ENCODE results near the gene NES. TPM values are rescaled to one million over a fixed set of nuclear protein-coding genes. Genes with fewer than 3 reads are reported as not detected.

NES gene, protein sequence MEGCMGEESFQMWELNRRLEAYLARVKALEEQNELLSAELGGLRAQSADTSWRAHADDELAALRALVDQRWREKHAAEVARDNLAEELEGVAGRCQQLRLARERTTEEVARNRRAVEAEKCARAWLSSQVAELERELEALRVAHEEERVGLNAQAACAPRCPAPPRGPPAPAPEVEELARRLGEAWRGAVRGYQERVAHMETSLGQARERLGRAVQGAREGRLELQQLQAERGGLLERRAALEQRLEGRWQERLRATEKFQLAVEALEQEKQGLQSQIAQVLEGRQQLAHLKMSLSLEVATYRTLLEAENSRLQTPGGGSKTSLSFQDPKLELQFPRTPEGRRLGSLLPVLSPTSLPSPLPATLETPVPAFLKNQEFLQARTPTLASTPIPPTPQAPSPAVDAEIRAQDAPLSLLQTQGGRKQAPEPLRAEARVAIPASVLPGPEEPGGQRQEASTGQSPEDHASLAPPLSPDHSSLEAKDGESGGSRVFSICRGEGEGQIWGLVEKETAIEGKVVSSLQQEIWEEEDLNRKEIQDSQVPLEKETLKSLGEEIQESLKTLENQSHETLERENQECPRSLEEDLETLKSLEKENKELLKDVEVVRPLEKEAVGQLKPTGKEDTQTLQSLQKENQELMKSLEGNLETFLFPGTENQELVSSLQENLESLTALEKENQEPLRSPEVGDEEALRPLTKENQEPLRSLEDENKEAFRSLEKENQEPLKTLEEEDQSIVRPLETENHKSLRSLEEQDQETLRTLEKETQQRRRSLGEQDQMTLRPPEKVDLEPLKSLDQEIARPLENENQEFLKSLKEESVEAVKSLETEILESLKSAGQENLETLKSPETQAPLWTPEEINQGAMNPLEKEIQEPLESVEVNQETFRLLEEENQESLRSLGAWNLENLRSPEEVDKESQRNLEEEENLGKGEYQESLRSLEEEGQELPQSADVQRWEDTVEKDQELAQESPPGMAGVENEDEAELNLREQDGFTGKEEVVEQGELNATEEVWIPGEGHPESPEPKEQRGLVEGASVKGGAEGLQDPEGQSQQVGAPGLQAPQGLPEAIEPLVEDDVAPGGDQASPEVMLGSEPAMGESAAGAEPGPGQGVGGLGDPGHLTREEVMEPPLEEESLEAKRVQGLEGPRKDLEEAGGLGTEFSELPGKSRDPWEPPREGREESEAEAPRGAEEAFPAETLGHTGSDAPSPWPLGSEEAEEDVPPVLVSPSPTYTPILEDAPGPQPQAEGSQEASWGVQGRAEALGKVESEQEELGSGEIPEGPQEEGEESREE (N-terminal part only)
- total RNA-seq = under 1 TPM in 1 of 2 experiments, not detected in 1; 0.02 TPM

DNA sequence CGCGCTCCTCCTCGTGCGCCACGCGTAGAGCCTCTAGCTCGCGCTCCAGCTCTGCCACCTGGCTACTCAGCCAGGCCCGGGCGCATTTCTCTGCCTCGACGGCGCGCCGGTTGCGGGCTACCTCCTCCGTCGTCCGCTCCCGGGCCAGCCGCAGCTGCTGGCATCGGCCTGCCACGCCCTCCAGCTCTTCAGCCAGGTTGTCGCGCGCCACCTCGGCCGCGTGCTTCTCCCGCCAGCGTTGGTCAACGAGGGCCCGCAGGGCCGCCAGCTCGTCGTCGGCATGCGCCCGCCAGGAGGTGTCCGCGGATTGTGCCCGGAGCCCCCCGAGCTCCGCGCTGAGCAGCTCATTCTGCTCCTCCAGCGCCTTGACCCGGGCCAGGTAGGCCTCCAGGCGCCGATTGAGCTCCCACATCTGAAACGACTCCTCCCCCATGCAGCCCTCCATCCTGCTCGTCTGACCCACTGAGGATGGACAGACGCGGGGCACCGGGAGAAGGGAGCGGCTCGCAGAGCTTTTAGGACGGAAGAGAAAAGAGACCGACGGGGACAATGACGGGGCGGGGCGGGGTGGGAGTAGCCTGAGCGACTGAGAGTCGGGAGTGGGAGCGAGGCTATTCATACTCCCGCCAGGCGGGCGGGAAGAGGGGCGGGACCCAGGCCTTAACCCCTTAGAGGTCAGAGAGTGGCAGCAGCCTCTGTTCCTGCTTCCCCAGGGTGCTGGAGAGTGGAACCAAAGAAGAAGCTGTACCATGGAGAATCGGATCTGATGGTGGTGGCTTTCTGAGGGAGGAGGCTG lies at the start of gene NES:
TSS of gene NES (minus strand) at position 588 of the 796 bp plus-strand sequence. CDS start at position 445, 143 bp downstream.
- ChIA-PET CTCF (interaction anchor here (0.7 to 5.6 kb wide), 11 partner anchors 10 to 213 kb away, joined by 3 to 57 read pairs (median 7); partner anchors contain the start of gene CRABP2), POLR2A (no interaction called here)
- Mint-ChIP-seq H3K9me3 (ENCODE audit: low read depth) (no peaks in the 10 kb centered on the region), H3K4me1 (peaks cover 11% of the 10 kb centered on the region), H3K27me3 (peaks cover 43% of the 10 kb centered on the region), H3K27ac (no peak within 1 kb of the TSS), H3K4me3 (no peak within 1 kb of the TSS), H3K36me3 (ENCODE audit: low read depth) (no peaks in the 10 kb centered on the region)
- ATAC-seq (no peak), DNase-seq (no peak)
- intact Hi-C loops (cut with DNase I, micrococcal nuclease) = loop anchor here in 1 of 2 experiments (1.0 kb wide), 1 partner anchor 17 kb away; no protein-coding TSS in a partner anchor

DNA sequence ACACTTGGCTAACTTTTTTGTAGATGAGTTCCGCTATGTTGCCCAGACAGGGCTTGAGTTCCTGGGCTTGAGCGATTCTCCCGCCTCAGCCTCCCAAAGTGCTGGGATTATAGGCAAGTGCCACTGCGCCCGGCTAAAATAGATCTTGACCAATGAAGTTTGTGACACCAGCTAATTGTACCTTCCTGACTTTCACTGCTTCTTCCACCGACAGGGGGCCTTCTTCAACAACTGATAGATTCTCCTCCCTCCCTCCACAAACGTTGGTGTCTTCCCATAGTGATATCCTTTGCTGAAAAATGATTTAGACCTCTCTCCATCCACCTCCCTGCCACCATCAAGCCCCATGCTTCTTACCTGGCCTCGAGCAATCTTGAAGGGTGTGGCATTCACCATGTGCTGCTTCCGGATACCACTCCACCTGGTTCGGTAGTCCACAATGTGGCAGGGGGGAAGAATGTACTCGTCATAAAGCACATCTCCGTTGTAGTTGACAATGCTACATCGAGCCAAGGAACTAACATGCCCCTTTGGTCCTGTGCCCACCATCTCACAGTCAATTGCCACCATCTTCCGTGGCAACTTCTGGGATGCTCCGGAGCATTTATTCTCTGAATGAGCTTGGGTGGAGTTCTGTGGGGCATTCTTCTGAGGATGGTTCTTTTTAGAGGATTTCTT lies 49.5 kb upstream of the NES start:
- CTCF ChIA-PET = interaction anchor here (0.6 to 6.2 kb wide), 57 partner anchors 10 to 352 kb away, joined by 3 to 220 read pairs (median 6); partner anchors contain the start of genes CRABP2, HDGF, INSRR and MRPL24
- H3K4me3 Mint-ChIP-seq = no peak overlapping the region
- H3K27me3 Mint-ChIP-seq = no peaks in the 10 kb centered on the region
- H3K9me3 Mint-ChIP-seq (ENCODE audit: low read depth) = no peaks in the 10 kb centered on the region
- H3K27ac Mint-ChIP-seq = peak overlapping the region; percentile 99
- peaks cover 31% of the 10 kb centered on the region for H3K4me1 Mint-ChIP-seq
- intact Hi-C loops (cut with DNase I, micrococcal nuclease) = loop anchor here (1.0 to 5.0 kb wide), 8 partner anchors 37 to 514 kb away; partner anchors contain the start of genes NTRK1 (in 2 of the 2), MEF2D (in 1 of the 2) and PMF1 (in 1 of the 2)
- POLR2A ChIA-PET = interaction anchor here (0.6 to 4.1 kb wide), 11 partner anchors 11 to 164 kb away, joined by 3 to 36 read pairs (median 7); partner anchors contain the start of genes HDGF, MRPL24, NTRK1 and PRCC
- peak; percentile 77 for DNase-seq
- H3K36me3 Mint-ChIP-seq (ENCODE audit: low read depth) = peaks cover 41% of the 10 kb centered on the region
- ATAC-seq = no peak

DNA sequence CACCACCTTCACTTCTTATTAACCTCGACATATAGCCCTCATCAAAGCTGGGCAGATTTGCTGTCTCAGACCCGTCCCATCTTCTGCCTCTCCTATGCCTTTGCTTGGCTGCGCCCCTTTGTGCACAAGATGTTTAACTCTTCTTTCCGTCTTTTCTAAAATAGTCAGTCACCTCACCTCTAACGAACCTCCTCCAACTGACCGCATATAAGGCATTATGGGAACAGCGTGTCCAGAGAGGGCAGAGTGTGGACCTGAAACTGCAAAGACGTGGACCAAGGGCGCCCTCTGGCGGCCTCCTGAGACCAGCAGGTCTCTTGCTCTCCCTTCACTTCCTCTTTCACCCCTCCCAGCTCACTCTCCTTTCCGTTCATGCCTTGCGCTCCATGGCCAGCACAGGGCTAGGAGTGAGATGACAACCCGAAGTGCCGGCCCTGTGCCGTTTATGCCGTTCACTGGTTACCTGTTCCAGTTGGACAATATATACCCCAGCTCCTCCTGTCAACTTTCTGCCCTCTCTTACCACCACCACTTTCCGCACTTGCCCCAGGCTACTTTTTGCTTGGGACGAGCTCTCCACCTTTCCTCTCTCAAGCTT lies 48.6 kb upstream of the NES start:
- intact Hi-C loops (cut with DNase I, micrococcal nuclease) = loop anchor here (1.0 to 5.0 kb wide), 10 partner anchors 19 to 513 kb away; partner anchors contain the start of genes NTRK1 (in 2 of the 2), MEF2D (in 1 of the 2) and PMF1 (in 1 of the 2)
- Mint-ChIP-seq H3K4me3 (no peak overlapping the region), H3K27me3 (no peaks in the 10 kb centered on the region), H3K4me1 (peaks cover 31% of the 10 kb centered on the region), H3K27ac (no peak overlapping the region), H3K36me3 (ENCODE audit: low read depth) (peaks cover 45% of the 10 kb centered on the region), H3K9me3 (ENCODE audit: low read depth) (no peaks in the 10 kb centered on the region)
- DNase-seq (peak; percentile 91), ATAC-seq (peak; percentile 28)
- POLR2A ChIA-PET = interaction anchor here (0.6 to 4.1 kb wide), 10 partner anchors 10 to 164 kb away, joined by 3 to 36 read pairs (median 6); partner anchors contain the start of genes MRPL24, NTRK1 and PRCC
- CTCF ChIA-PET = interaction anchor here (0.6 to 6.2 kb wide), 64 partner anchors 10 to 338 kb away, joined by 3 to 220 read pairs (median 5); partner anchors contain the start of genes CRABP2, HDGF, INSRR and MRPL24

DNA sequence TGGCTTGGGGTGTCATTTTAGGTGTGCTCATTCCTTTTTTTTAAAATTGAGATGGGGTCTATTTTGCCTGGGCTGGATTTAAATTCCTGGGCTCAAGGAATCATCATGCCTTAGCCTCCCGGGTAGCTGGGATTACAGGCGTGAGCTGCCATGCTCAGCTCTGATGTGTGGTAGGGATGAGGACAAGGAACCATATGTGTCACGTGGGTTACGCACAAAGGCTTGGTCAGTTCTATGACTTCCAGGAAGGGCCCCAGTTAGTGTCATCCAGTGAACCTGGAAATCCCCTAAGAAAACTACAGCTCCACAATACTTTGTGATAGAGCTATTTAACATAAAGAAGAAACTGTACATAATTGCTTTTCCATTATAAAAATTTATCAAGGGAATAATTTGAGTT lies 44.3 kb upstream of the NES start:
- POLR2A ChIA-PET = no interaction called here
- H3K27ac Mint-ChIP-seq = peak overlapping the region; percentile 74
- peak; percentile 39 for ATAC-seq
- peaks cover 20% of the 10 kb centered on the region for H3K4me1 Mint-ChIP-seq
- no peaks in the 10 kb centered on the region for H3K27me3 Mint-ChIP-seq
- peaks cover 43% of the 10 kb centered on the region for H3K36me3 Mint-ChIP-seq (ENCODE audit: low read depth)
- DNase-seq = no peak
- intact Hi-C loops (cut with DNase I, micrococcal nuclease) = no loop called here
- no peaks in the 10 kb centered on the region for H3K9me3 Mint-ChIP-seq (ENCODE audit: low read depth)
- H3K4me3 Mint-ChIP-seq = no peak overlapping the region
- CTCF ChIA-PET = interaction anchor here (0.6 to 4.1 kb wide), 13 partner anchors 15 to 171 kb away, joined by 3 to 50 read pairs (median 4); partner anchors contain the start of gene CRABP2

DNA sequence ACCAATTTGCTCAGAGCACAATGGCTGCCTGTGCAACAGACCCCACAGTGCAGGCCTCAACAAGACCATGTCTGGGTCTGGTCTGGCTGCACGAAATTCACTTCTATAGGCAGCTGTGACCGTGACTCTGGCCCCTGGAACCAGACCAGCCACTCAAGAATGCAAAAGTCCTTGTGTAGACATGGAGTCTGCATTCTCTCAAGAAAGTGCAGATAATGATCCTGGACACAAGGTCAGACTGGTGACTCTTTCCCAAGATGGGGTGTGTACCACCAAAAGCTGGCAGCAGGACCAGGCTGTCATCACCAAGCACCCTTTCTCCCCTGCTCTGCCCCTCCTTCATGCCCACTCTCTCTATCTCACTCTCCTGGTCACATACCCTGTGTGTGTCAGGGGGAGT lies 43.9 kb upstream of the NES start:
- CTCF ChIA-PET = interaction anchor here (0.8 to 4.1 kb wide), 11 partner anchors 15 to 171 kb away, joined by 3 to 50 read pairs (median 4); partner anchors contain the start of gene CRABP2
- H3K4me1 Mint-ChIP-seq = peaks cover 20% of the 10 kb centered on the region
- no peaks in the 10 kb centered on the region for H3K9me3 Mint-ChIP-seq (ENCODE audit: low read depth)
- ATAC-seq = no peak
- H3K27ac Mint-ChIP-seq = peak overlapping the region; percentile 74
- H3K4me3 Mint-ChIP-seq = no peak overlapping the region
- H3K27me3 Mint-ChIP-seq = no peaks in the 10 kb centered on the region
- intact Hi-C loops (cut with DNase I, micrococcal nuclease) = no loop called here
- H3K36me3 Mint-ChIP-seq (ENCODE audit: low read depth) = peaks cover 46% of the 10 kb centered on the region
- POLR2A ChIA-PET = no interaction called here
- no peak for DNase-seq

DNA sequence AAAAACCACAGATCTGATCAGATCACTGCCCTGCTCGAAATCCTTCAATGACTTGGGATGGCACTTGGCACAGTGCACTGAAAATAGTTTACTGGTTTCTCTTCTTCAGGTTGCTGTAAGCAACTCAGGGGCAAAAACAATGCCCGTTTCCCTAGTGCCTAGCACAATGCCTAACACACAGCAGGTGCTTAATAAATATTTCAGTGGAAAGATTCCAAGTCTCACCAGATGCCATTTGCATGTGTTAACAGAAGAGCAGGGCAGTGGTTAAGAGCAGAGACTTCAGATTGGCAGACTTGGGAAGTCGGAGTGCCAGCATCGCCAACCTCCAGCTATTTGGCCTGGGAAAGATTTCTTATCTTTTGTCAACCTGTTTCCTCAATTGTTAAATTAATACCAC lies 40.1 kb upstream of the NES start:
- Mint-ChIP-seq H3K9me3 (ENCODE audit: low read depth) (no peaks in the 10 kb centered on the region), H3K36me3 (ENCODE audit: low read depth) (peaks cover 29% of the 10 kb centered on the region), H3K4me3 (no peak overlapping the region), H3K27me3 (no peaks in the 10 kb centered on the region), H3K27ac (no peak overlapping the region), H3K4me1 (peaks cover 8% of the 10 kb centered on the region)
- CTCF ChIA-PET = interaction anchor here (3.5 kb wide), 1 partner anchor 11 kb away, joined by 25 read pairs; the partner anchor contains the start of gene CRABP2
- POLR2A ChIA-PET = no interaction called here
- intact Hi-C loops (cut with DNase I, micrococcal nuclease) = no loop called here
- DNase-seq = no peak
- no peak for ATAC-seq

DNA sequence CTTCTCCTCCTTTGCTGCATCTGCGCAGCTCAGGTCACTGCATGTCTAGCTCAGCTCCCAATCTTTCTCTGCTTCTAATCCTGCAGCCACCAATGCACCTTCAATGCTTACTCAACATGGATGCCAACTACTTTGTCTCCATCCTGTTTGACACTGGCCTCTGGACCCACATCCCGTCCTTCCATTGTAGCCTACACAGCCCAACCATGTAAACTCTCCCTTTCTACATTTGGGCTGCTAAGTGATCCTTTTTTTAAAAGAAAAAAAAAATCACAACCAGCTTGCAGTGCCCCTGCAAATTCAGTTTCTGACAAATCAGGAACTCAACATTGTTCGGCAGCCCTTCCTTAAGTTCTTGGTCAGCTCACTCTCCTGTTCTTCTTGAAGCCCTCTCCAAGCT lies 37.6 kb upstream of the NES start:
- no peak for ATAC-seq
- intact Hi-C loops (cut with DNase I, micrococcal nuclease) = no loop called here
- Mint-ChIP-seq H3K27me3 (no peaks in the 10 kb centered on the region), H3K4me1 (peaks cover 2% of the 10 kb centered on the region), H3K9me3 (ENCODE audit: low read depth) (no peaks in the 10 kb centered on the region), H3K4me3 (no peak overlapping the region), H3K27ac (peak overlapping the region; percentile 7), H3K36me3 (ENCODE audit: low read depth) (peaks cover 14% of the 10 kb centered on the region)
- CTCF ChIA-PET = interaction anchor here (0.6 to 6.0 kb wide), 7 partner anchors 8 to 409 kb away, joined by 3 to 48 read pairs (median 5); partner anchors contain the start of genes CRABP2, ISG20L2 and METTL25B
- no peak for DNase-seq
- POLR2A ChIA-PET = interaction anchor here (1.2 to 1.3 kb wide), 2 partner anchors 8 to 12 kb away, joined by 3 to 8 read pairs; no protein-coding TSS in a partner anchor

DNA sequence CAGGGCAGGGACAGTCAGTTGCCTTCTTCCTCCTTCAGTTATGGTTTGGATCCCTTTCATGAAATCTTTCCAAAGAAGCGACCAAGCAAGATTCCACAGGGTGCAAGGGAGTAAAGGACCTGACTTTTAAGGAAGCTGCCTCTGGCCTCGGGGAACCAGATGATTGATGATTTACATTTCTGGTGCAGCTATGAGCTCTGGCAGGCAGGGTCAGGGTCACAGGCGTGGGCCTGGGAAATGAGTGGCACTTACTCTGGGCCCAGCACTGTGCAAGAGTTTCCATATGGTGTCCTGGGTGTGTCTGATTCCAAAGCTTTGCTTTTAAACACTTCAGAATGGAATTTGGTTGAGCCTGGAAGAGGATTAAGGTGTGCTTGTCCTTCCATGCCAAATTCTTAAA lies 35.4 kb upstream of the NES start:
- intact Hi-C loops (cut with DNase I, micrococcal nuclease) = no loop called here
- H3K4me3 Mint-ChIP-seq = no peak overlapping the region
- no peak overlapping the region for H3K27ac Mint-ChIP-seq
- H3K27me3 Mint-ChIP-seq = no peaks in the 10 kb centered on the region
- POLR2A ChIA-PET = interaction anchor here (0.6 kb wide), 1 partner anchor 99 kb away, joined by 3 read pairs; no protein-coding TSS in a partner anchor
- ATAC-seq (no peak), DNase-seq (no peak)
- CTCF ChIA-PET = interaction anchor here (0.8 to 6.0 kb wide), 3 partner anchors 14 to 88 kb away, joined by 6 to 48 read pairs (median 38); partner anchors contain the start of genes ISG20L2 and METTL25B
- peaks cover 2% of the 10 kb centered on the region for H3K4me1 Mint-ChIP-seq
- H3K36me3 Mint-ChIP-seq (ENCODE audit: low read depth) = peaks cover 13% of the 10 kb centered on the region
- H3K9me3 Mint-ChIP-seq (ENCODE audit: low read depth) = no peaks in the 10 kb centered on the region
